Ovary (tissue), 3 donors: Measurements from ENCODE around the gene TOP3A.

Experiments used
- CTCF ChIP-seq, 3 donors: fragments of 450-650 bp in 2 of 3; fragments of 200-600 bp in 1 of 3; IDR thresholded peaks; one replicate each; pipeline versions ENCODE4 v1.5.1 to v1.8.0; 2016 to 2022; ENCODE audit warnings: antibody characterized with exemption in 3 of 3, mild to moderate bottlenecking in 1 of 3
- EP300 ChIP-seq: sonication (generic); formaldehyde crosslinking; IDR thresholded peaks from one replicate; pipeline ENCODE4 v1.6.1; 2017; ENCODE audit warnings: antibody characterized with exemption
- POLR2A ChIP-seq: fragments of 450-650 bp; IDR thresholded peaks from one replicate; pipeline ENCODE4 v1.6.1; 2017; ENCODE audit warnings: antibody characterized with exemption, mild to moderate bottlenecking, moderate library complexity
- donor health status: DM: no; HTN: no; CAD: no.

GRCh38 chr17:18238299-18238698 is 76.5 kb downstream of the TOP3A start:
- TF ChIP-seq CTCF (IDR thresholded peaks at IDR 0.05) (no peak), POLR2A (no peak), EP300 (no peak)
